Stimulated activated naive CD4-positive, alpha-beta T cell (primary cell): ENCODE measurements around the gene KIF6.

Experiments used
- DNase-seq, 6 experiments: peaks; one replicate each; lab custom pipeline; 2025; lab: John Stamatoyannopoulos, UW

Gene KIF6

DNA sequence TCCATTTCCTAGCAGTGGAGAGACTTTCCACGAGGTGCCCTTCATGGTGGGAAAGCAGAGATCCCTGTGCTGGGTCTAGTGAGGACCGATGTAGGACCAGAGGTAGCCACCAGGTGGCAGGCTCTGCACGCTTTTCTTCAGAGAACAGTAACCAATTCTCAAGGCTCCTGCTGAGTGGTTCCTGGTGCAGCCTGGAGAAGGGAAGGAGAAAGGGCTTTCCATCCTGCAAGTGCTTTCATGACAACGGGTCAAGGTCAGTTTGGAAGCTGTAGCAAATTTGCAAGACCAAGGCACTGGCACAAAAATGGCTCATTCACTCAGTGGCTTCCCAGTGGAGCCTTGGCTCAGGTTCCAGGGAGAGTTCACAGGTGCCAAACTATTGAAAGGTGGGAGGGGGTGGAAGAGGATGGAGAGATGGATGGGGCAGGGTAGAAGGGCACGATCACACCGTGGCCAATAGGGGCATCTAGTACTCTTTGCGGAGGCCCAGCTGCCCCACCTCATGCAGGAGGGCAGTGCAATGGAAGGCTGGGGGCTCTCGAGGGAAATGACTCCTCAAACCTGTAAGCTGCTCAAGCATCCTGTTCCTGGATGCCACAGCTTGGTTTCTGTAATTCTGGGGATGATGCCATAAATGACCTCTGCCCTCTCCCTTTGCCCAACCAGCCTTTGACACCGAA, 377.2 kb downstream of the KIF6 start:
- DNase-seq = peak in 5 of 6 experiments; percentile 1 to 33 (median 20)

DNA sequence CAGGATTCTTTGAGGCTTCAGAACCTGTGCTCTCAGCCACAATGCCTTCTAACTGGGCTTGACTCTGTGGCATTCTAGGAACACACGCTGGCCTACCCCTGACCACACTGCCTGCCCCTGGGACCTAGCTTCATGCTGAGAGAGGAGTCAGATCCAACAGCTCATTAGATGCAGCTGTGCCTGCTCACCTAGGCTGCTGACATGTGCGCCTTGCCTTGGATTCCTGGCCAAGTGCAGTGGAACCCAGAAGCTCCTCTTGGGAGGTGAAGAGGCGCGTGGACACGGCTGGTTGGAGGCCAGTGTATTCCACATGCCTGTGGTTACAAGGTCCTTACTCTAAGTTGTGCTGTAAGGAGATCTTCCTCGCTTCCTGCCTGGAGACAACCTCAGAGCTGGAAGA, 378.0 kb downstream of the KIF6 start:
- no peak for DNase-seq

DNA sequence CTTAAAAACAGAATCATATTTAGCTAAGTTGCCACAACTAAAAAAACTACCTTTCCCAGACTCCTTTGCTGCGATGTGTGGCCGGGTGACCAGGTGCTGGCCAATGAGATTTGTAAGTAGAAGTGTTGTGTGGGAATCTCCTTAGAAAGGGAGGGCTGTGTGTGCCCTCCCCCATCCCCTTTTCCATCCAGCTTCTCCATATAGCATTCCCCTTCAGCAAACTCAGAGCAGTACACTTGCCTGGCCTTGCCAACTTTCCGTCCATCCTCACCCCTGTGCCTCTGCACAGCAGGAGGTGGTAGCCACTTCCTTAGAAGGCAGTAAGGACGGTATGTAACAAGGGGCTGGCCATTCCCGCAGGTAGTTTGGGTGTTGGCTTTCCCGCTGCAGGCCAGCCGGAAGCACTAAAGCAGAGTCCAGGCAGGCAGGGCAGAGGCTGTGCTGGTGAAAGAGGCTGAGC, 380.4 kb downstream of the KIF6 start:
- DNase-seq = no peak

DNA sequence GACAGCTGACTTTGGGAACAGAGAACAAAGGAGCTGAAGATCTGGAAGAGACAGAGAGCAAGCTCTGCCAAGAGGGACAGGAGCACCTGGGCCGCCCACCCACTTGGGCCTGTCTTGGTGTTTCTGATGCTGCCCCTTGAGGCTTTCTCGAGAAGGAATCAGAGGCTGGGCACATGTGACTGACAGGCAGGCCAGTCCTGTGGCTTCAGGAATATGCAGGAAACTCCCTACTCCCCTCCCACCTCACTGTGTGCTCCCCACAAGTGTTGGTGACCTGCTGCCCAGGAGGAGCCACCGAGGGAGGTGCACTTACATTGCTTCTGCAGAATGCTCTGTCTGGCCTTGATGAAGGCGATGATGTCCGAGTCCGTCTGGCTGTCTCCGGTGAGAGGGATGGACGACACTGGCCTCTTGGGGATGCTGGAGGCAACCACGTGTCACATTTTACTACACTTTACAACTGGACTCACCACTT, 381.8 kb downstream of the KIF6 start:
- no peak for DNase-seq

DNA sequence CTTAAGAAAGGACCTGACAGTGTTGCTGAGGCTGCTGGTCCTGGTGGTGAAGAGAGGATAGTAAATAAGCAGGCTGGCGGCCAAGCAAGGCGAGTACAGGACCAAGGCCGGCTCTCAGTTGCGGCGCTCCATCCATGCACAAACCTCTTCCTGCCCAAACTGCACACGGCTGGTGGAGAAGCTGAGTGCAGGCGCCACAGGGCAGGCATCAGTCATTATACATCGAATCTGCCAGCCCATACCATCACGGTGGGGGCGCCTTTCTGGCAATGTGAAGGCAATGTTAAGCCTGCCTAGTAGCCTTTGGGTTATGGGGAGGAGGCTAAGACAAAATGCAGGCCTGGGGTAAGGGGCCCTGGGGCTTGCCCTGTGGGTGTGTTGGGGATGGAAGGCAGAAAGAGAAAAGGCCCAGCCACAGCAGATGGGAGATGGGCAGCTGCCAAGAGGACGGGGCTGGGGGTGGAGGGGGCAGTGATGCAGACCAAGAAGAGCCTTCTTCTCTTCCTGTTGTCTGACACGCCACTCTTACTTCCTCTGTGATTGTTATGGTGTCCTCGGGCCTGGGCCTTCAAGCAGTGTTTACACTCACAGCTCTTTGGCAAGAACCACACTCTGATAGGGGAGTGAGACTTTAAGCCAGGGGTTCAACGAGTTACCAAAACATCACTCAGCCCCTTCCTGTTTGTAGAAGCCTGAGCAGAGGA, 382.4 kb downstream of the KIF6 start:
- DNase-seq = no peak

DNA sequence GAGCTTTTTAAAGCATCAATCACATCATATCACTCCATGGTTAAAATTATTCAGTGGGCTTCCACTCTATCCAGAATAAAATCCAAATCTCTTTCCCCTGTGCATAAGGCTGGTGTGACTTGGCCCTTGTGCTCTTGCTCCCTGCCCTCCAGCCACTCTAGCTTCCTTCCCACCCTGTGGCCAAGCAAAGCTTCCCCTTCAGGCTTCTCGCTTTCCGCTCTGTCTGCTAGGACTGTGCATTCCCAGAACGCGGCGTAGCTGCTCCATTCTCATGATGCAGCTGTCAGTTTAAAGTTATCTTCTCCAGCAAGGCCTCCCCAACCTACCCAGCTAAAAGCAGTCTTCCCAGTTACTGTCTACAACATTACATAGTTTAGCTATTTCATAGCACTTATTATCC, 383.3 kb downstream of the KIF6 start:
- no peak for DNase-seq

DNA sequence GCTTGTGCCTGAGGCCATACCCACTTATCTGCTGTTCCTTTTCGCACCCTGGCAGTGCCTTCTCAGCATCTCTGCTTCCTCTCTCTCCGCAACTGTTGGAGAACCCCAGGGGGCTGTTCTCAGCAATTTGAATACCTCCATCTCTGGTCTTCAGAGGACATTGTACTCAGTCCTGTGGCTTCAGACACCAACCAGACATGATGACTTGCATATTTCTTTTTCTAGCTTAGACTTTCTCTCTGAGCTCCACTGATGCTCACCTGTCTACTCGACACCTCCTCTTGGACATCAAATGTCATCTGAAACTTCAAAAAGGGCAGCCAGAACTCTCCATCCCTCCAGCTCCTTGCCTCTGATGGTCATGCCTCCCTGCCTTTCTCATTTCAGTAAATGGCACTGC, 383.9 kb downstream of the KIF6 start:
- DNase-seq = no peak

DNA sequence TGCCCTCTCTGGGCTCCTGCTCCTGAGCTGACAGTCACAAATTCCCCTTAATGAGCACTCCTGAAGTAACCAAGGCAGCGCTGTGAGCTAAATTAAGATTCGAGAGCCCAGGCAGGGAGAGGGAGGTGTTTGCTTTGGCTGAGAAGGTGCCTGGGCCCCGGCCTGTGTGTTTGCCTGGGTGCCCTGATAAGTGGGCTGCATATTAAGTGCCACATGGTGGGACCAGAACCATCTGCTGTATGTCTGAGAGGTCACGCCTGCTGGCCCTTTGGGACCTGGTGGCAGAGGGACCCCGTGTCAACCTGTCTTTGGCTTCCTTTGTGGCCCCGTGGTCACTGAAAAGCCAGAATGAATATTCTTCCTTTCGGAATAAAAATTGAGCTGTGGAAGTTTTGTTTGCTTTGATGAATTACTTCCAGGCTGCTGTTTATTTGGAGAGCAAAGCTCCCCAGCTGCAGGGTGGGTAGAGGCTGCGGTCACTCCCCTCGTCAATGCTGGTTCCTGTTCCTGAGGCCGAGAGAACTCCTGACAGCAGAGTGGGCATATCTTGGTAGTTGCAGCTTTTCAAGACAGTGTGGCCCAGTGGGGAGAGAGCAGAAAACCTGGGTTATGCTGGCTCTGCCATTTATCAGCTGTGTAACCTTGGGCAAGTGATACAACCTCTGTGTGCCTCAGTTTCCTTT, 385.2 kb downstream of the KIF6 start:
- no peak for DNase-seq

DNA sequence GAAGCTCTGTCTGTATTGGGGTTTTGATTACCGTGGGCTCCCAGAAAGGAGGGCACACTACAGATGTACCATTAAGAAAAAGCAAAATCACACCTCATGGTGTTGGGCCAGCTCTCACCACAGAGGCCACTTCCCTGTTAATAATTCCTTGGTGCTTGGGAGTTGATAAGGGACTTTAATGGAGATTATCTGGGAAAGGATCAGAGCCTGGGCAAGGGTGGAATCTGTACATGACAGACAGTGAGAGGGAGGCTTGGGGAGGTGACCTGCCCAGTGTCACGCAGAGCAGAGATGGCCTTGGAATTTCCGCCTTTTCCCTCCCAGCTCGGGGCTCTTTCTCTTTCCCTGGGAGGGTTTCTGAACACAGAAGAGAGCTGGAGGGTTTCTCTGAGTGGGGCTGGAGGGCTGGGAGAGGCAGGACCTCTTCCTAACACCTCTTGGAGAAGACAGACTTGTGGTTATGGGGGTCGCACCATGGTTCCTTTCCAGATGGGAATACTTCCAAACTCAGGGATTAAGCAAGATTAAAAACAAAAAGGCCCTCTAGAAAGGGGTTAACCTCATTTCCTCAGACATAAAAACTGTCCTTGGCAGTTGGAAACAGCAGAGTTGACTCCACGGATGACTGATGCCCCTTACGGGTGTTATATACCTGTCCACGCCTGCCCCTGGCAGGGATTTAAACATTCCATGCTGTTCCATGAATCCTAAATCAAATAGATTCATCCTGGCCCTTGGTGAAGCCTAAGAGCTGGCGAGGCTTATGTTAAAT, 385.9 kb downstream of the KIF6 start:
- no peak for DNase-seq

DNA sequence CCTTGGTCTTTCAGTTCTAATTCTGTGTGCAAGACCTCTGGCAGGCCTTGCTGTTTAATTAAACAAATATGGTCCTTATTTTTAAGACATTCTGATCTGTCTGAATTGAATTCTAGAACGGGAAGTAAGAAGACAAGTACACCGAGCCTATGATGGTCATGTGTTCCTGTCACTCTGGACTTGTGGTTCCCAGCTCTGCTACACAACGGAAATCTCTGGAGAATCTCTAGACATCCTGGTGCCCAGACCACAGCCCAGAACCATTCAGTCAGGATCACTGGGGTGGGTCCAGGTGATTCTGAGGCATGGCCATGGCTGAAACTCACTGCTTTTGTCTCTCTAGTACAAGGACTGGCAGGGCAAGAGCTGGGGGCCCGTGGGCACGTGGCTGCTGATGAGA, 386.8 kb downstream of the KIF6 start:
- DNase-seq = no peak

DNA sequence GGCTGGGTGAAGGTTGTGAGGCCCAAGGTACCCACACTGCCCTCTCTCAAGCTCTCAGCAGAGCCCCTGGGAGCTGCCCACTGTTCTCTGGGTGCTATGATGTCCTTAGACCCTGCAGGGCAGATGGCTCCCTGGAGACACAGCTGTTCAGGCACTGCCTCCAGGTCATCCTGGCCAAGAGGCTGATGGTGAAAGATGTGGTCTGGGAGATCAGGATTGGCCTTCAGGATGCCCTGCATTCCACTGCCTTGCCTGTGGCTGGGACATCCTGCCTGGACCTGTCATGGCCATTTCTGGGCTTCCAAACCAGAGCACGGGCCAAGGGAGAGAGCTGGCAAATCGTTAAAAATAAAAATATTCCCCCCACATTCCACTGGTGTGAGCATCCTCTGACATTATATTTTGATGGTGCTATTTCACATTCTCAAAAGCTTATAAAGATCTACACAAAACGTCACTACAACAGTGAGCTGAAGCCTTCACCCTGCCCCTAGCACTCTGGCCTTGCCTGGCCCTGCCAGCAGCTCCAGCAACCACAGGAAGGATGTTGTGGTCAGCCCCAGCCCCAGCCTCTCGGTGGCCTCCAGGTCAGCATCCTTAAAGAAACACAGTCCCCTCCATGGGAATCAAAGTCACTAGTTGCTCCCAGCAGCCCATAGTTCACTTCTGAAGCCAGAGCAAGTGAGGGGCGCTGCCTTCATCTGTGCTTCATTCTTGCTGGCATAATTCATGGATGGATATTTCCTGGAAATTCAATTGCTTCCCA, 389.2 kb downstream of the KIF6 start:
- DNase-seq = no peak

DNA sequence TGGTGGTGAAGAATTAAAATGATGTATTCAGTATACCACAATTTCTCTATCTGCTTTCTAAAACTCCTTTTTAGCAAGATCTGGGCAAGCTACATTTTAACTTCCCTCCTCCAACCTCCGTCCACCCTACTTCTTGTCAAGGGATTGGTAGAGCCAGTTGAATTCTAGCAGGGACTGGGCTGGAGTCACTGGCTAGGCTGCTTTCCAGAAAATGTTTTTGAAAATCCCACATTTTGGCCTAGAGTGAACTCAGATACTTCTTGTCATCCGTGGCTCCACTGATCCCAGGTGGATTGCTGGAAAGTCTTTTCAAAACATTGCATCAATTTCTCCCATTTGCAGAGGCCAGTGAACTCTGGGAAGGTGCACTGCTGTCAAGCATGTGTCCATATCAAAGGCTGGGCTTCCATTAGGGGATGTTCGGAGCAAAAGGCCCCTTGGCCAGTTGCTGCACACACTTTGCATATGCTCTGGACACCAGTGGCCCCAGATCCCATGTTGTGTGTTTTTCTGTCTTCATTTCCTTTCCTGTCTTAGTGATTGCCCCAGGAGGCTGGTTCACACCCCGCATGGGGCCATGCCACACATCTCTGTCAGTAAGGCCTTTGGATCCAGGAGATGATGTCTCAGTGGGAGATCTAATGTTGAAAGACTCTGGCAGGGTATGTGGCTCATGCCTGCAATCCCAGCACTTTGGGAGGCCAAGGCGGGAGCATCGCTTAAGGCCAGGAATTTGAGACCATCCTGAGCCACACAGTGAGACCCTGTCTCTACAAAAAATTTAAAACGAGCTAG, 391.4 kb downstream of the KIF6 start:
- DNase-seq = no peak

DNA sequence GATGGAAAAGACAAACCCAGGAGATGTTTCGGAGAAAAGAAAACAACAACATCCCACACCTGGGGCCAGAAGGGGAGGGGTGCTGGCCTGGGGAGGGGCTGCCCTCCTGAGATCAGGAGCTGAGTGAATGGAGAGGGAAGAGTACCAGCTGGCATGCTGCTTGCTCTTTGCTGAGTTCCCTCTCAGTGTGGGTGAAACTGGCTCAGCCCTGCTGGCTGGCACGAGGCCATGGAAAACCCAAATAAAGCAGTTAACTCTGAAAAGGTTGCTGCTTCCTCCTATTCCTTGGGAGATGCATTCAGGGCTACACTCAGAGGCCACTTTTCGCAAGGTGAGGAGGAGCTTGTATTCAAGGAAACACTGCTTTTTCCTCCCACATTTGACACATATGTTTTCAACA, 394.7 kb downstream of the KIF6 start:
- DNase-seq = no peak

DNA sequence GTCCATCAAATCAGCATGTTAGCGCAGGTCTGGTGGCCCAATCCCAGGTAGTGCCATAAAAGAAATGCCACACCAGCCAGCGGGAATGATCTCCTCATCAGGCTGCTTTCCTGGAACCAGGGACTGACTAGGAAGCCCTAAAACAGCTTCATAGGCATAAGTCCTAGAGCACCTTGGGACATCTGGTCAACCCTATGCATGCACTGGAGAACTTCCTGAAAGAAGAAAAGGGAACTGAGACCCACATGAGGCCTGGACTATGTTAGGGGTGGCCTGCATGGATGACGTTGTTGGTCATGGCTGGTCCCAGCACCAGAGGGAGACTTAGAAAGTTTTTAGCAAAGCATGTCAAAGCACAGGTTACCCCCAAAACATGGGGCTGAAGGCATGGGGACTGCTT, 395.2 kb downstream of the KIF6 start:
- DNase-seq = no peak

DNA sequence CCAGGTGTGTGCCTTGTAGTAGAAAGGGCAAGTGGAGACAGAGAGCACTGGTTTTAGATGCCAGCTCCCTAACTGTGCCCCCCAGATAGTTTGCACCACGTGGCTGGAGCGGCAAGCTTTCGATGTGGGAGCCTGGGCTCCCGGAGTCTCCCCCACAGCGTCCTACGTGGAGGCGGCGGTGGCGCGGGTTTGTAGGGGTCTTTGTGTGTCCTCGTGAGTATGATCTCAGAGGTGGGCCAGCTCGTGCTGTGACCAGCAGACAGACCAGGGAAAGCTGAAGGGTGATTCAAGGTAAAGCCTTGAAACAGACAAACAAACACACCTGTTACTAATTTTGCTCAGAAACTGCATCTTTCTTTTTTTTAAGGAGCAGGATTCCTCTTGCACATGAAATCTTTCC, 397.1 kb downstream of the KIF6 start:
- no peak for DNase-seq

DNA sequence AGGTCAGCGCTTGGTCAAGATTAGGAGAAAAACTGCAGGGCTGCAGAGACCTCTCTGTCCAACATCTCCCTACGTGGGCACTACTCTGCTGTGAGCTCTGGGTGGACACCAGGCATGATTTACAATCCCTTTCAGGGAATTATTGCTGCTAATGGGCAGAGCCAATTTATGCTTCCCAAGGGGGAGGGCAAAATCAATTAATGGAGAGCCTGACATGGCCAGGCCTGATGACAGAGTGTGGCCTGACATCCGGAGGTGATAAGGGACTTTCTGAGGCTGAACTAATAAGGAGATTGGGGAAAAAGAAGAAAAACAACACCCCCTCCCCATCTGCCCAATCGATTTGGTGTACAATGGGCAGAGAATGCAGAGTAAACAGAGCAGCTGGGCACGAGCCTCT, 397.7 kb downstream of the KIF6 start:
- no peak for DNase-seq

DNA sequence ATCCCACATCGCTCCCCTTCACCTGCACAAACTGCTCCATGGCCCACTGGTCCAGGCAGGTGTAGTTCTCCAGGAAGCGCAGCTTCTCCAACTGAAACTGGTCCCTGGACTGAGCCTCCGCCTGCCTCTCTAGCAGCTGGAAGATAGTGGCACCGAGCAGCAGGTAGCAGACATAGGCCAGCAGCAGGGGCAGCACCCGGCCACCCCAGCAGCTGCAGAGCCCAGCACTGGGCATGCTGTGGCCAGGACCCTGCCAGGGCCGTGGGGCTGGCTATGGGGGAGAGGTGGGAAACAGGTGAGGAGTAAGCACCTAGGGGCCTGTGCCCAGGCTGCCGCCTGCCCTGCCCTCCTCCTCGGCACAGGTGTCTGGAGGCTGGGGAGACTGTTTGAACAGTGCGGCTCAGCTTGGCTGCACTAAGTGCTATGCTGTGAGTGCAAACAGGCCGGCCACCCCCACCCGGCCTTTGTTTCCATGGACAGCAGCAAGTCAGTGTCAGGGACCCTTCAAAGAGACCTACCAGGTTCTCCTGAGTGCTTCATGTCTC, 402.8 kb downstream of the KIF6 start, which contains the start of gene KCNK16:
Gene KCNK16, minus strand, starts transcription at position 397 of the 545 bp plus-strand sequence. Its CDS starts 162 bp downstream, at position 235.
- no peak for DNase-seq

DNA sequence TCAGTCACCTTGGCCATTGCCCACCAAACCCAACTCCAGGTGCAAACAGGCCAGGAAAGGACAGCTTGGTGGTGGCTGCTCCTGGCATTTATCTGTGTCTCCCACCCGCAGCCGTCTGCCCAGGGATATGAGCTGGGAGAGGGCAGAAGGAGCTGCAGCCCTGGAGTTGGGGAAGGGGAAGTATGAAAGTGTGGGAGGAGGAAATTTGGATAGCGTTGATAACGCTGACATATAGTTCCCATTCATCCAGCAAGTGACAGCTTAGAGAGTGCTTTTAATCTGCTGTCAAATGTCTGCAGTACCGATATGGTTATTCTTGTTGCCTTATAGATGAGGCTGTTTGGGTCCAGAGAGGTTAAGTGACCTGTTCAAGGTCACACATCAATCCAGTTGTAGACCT, 403.4 kb downstream of the KIF6 start:
- no peak for DNase-seq

DNA sequence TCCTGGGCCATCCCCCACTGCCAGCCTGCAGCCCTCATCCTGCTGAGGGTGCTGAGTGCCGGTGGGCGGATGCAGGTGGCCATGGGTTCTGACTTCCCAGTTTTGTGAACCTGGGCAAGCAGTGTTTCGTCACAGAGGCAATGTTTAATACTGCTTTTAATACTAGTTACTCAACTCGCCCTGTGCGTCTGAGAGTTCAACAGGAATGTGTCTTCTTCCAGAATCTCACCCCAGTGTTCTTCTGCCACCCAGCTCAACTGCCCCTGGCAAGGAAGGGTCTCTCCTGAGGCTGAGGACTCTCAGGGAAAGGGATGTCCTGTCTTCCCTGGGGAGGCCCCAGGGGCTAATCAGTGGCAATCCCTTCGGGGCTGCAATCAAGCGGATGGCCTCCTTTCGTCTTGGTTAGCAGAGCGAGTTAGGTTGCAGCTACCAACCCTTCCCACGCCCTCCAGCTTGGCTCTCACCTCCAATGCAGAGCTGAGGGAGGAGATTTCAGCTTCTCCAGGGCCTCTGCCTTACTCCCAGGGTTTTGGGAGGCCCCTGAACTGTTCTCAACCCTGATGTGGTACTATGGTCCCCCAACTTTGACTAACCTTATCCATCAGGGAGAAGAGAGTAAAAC, 404.7 kb downstream of the KIF6 start:
- no peak for DNase-seq
